Progenitor cell of endocrine pancreas (in vitro differentiated cells): Measurements from ENCODE around the gene NME3. TPM values are rescaled to one million over a fixed set of nuclear protein-coding genes. Genes with fewer than 3 reads are reported as not detected.

Experiments
- DNase-seq: peaks from one replicate; pipeline ENCODE4 v3.0.0; 2021; ENCODE audit warnings: low spot score; ENCODE audit not compliant: unreplicated experiment
- H3K27ac Mint-ChIP-seq: 2 replicates; pipeline ENCODE4 v1.8.0; 2021; ENCODE audit warnings: mild to moderate bottlenecking, moderate library complexity, mixed read lengths
- H3K27me3 Mint-ChIP-seq: 2 replicates; pipeline ENCODE4 v1.8.0; 2021; ENCODE audit warnings: mixed read lengths
- H3K36me3 Mint-ChIP-seq: 2 replicates; pipeline ENCODE4 v1.8.0; 2022; ENCODE audit warnings: mixed read lengths; ENCODE audit not compliant: insufficient read depth
- H3K4me1 Mint-ChIP-seq: 2 replicates; pipeline ENCODE4 v1.8.0; 2021; ENCODE audit warnings: low read depth, mixed read lengths
- H3K4me3 Mint-ChIP-seq: 2 replicates; pipeline ENCODE4 v1.8.0; 2021; ENCODE audit warnings: low read depth, mild to moderate bottlenecking, moderate library complexity, mixed read lengths
- H3K9me3 Mint-ChIP-seq: 2 replicates; pipeline ENCODE4 v1.8.0; 2021; ENCODE audit warnings: low read depth, mixed read lengths
- total RNA-seq: library from RNA; stranded (reverse); gene quantifications from 2 replicates; pipeline ENCODE4 v1.2.1, GENCODE V29; 2021
- TF ChIP-seq, protein P1 (sequence below): fragments of 200-600 bp; sonication (generic); IDR thresholded peaks from one replicate; pipeline ENCODE4 v1.5.0; 2021; ENCODE audit warnings: antibody characterized with exemption, mild to moderate bottlenecking; ENCODE audit not compliant: unreplicated experiment

Gene NME3
- total RNA-seq, 1 donor from 2014 or later = 34.4 TPM

DNA sequence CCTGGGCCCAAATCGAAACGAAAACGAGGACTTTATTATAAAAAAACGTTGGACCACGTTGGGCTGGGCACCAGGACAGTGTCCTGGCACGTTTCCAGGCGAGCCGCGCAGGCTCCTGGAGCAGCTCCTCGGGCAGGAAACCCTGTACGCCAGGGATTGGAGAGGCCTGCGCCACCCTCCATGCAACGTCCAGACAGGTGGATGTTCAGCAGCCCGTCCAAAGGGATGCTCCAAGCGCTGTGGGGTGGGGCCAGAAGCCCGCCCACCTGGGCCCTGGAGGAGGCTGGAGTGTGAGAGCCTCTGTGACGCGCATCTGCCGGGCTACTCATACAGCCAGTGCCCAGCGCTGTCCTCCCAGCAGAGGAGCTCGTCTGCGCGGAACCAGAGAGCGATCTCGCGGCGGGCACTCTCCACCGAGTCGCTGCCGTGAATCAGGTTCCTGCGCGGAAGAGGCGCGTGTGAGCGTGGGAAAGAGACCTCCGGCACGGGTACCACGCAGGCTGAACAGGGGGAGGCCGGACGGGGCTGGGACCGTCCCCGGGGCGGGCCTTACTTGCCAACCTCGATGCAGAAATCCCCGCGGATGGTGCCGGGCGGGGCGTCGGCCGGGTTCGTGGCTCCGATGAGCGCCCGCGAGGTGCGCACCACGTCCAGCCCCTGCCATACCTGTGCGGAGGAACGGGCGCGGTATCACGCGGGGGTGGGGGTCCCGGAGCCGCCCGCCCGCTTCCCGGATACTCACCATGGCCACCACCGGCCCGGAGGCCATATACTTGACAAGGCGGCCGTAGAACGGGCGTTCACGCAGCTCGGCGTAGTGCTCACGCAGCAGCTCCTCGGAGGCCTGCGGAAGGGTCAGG, 785 bp downstream of the NME3 start:
- Mint-ChIP-seq H3K9me3 (no peaks in the 10 kb centered on the region), H3K27me3 (no peaks in the 10 kb centered on the region), H3K4me3 (peak overlapping the region; percentile 94), H3K27ac (peak overlapping the region; percentile 29), H3K36me3 (peaks cover 4% of the 10 kb centered on the region), H3K4me1 (peaks cover 9% of the 10 kb centered on the region)
- TF ChIP-seq, protein P1, sequence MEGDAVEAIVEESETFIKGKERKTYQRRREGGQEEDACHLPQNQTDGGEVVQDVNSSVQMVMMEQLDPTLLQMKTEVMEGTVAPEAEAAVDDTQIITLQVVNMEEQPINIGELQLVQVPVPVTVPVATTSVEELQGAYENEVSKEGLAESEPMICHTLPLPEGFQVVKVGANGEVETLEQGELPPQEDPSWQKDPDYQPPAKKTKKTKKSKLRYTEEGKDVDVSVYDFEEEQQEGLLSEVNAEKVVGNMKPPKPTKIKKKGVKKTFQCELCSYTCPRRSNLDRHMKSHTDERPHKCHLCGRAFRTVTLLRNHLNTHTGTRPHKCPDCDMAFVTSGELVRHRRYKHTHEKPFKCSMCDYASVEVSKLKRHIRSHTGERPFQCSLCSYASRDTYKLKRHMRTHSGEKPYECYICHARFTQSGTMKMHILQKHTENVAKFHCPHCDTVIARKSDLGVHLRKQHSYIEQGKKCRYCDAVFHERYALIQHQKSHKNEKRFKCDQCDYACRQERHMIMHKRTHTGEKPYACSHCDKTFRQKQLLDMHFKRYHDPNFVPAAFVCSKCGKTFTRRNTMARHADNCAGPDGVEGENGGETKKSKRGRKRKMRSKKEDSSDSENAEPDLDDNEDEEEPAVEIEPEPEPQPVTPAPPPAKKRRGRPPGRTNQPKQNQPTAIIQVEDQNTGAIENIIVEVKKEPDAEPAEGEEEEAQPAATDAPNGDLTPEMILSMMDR = no peak
- DNase-seq = no peak

GRCh38 chr16:1769402-1770300, 1.7 kb downstream of the NME3 start:
- Mint-ChIP-seq H3K4me1 (peaks cover 9% of the 10 kb centered on the region), H3K9me3 (no peaks in the 10 kb centered on the region), H3K27ac (no peak overlapping the region), H3K27me3 (no peaks in the 10 kb centered on the region), H3K4me3 (peak overlapping the region; percentile 94), H3K36me3 (peaks cover 4% of the 10 kb centered on the region)
- DNase-seq = no peak
- TF ChIP-seq, protein P1 = no peak

GRCh38 chr16:1768767-1769401, 2.5 kb downstream of the NME3 start:
- Mint-ChIP-seq H3K4me1 (peaks cover 9% of the 10 kb centered on the region), H3K27ac (no peak overlapping the region), H3K4me3 (no peak overlapping the region), H3K27me3 (no peaks in the 10 kb centered on the region), H3K9me3 (no peaks in the 10 kb centered on the region), H3K36me3 (peaks cover 4% of the 10 kb centered on the region)
- TF ChIP-seq, protein P1 = no peak
- DNase-seq = no peak

GRCh38 chr16:1768061-1768766, 3.1 kb downstream of the NME3 start:
- Mint-ChIP-seq H3K9me3 (no peaks in the 10 kb centered on the region), H3K36me3 (peaks cover 4% of the 10 kb centered on the region), H3K27ac (no peak overlapping the region), H3K4me1 (peaks cover 9% of the 10 kb centered on the region), H3K4me3 (no peak overlapping the region), H3K27me3 (no peaks in the 10 kb centered on the region)
- no peak for DNase-seq
- TF ChIP-seq, protein P1 = no peak
